IMR-90 (cell line): Measurements from ENCODE around the gene NDRG4. TPM values are rescaled to one million over a fixed set of nuclear protein-coding genes. Genes with fewer than 3 reads are reported as not detected.

Source experiments
- ATAC-seq: fragments of 200-7000 bp; cut with Tn5 transposase; 2 replicates; pipeline ENCODE4 v1.9.1; 2020; ENCODE audit warnings: low read depth, mild to moderate bottlenecking, moderate library complexity
- BruUV-seq: library from RNA; stranded (reverse); fragments of 400-500 nt; replicated peaks from 2 replicates; lab custom pipeline; 2021; lab: Mats Ljungman, UMichigan
- CTCF ChIA-PET: fragments of 300-600 bp; formaldehyde crosslinking; extraction: SDS; loops from one replicate; lab custom pipeline; 2021; ENCODE audit warnings: antibody characterized with exemption; lab: Yijun Ruan, JAX
- POLR2A ChIA-PET: fragments of 300-600 bp; sonication (Branson Sonifier 250); formaldehyde crosslinking; loops from one replicate; lab custom pipeline; 2022; ENCODE audit warnings: antibody characterized with exemption; ENCODE audit not compliant: unreplicated experiment; lab: Charles Lee
- DNase-seq: peaks from one replicate; pipeline ENCODE4 v3.0.0; 2013
- H2AFZ ChIP-seq: replicated peaks from 2 replicates; pipeline ENCODE3; 2013; ENCODE audit warnings: low read length, mild to moderate bottlenecking; ENCODE audit not compliant: poor library complexity
- H2AK5ac ChIP-seq: 2 replicates; pipeline ENCODE4 v1.6.1; 2013; ENCODE audit warnings: low read depth, low read length, inconsistent platforms
- H2AK9ac ChIP-seq: replicated peaks from 2 replicates; pipeline ENCODE3; 2013; ENCODE audit warnings: mild to moderate bottlenecking, low read depth, low read length, moderate library complexity; ENCODE audit not compliant: poor library complexity
- H2BK120ac ChIP-seq: 2 replicates; pipeline ENCODE4 v1.6.1; 2013; ENCODE audit warnings: low read depth, low read length, inconsistent platforms
- H2BK15ac ChIP-seq: 3 replicates; pipeline ENCODE4 v1.6.1; 2013; ENCODE audit warnings: low read depth, low read length, inconsistent platforms
- H2BK20ac ChIP-seq: 2 replicates; pipeline ENCODE4 v1.6.1; 2013; ENCODE audit warnings: low read depth, mild to moderate bottlenecking, inconsistent platforms, low read length, moderate library complexity
- H2BK5ac ChIP-seq: 2 replicates; pipeline ENCODE4 v1.6.1; 2013; ENCODE audit warnings: mild to moderate bottlenecking, low read depth, low read length, inconsistent platforms; ENCODE audit not compliant: poor library complexity, severe bottlenecking
- H3K14ac ChIP-seq: replicated peaks from 2 replicates; pipeline ENCODE4 v1.6.1; 2013; ENCODE audit warnings: low read depth, low read length, inconsistent platforms
- H3K18ac ChIP-seq: 2 replicates; pipeline ENCODE4 v1.6.1; 2013; ENCODE audit warnings: low read depth, low read length, control low read depth
- H3K23ac ChIP-seq: 2 replicates; pipeline ENCODE4 v1.6.1; 2013; ENCODE audit warnings: low read depth, low read length, inconsistent platforms
- H3K27ac ChIP-seq: 2 replicates; pipeline ENCODE4 v1.5.1; 2013; ENCODE audit warnings: mild to moderate bottlenecking, control low read depth, low read length; ENCODE audit not compliant: insufficient read depth
- H3K27me3 ChIP-seq: 2 replicates; pipeline ENCODE4 v1.6.1; 2013; ENCODE audit warnings: low read length; ENCODE audit not compliant: control insufficient read depth, insufficient read depth
- H3K36me3 ChIP-seq: 2 replicates; pipeline ENCODE4 v1.6.1; 2013; ENCODE audit warnings: low read length, mixed read lengths; ENCODE audit not compliant: control insufficient read depth, insufficient read depth
- H3K4ac ChIP-seq: 2 replicates; pipeline ENCODE4 v1.6.1; 2013; ENCODE audit warnings: low read depth, low read length, inconsistent platforms
- H3K4me1 ChIP-seq: 2 replicates; pipeline ENCODE4 v1.6.1; 2013; ENCODE audit warnings: low read length, mixed read lengths; ENCODE audit not compliant: control insufficient read depth, insufficient read depth
- H3K4me2 ChIP-seq: 2 replicates; pipeline ENCODE4 v1.6.1; 2013; ENCODE audit warnings: low read depth, mild to moderate bottlenecking, control low read depth, low read length, moderate library complexity
- H3K4me3 ChIP-seq: 2 replicates; pipeline ENCODE4 v1.5.1; 2013; ENCODE audit warnings: low read depth, mild to moderate bottlenecking, control low read depth, low read length, moderate library complexity; ENCODE audit not compliant: insufficient read depth
- H3K56ac ChIP-seq: 2 replicates; pipeline ENCODE4 v1.6.1; 2013; ENCODE audit warnings: low read length, inconsistent platforms; ENCODE audit not compliant: insufficient read depth; ENCODE audit errors: extremely low read depth
- H3K79me1 ChIP-seq, 2 experiments: 2 replicates each; pipeline ENCODE4 v1.6.1; 2013; ENCODE audit warnings: low read length in 2 of 2, inconsistent platforms in 1 of 2, low read depth in 1 of 2
- H3K9ac ChIP-seq: 2 replicates; pipeline ENCODE4 v1.6.1; 2013; ENCODE audit warnings: low read depth, low read length, control low read depth
- H3K9me1 ChIP-seq: 2 replicates; pipeline ENCODE4 v1.6.1; 2013; ENCODE audit warnings: low read length, inconsistent platforms; ENCODE audit not compliant: insufficient read depth
- H3K9me3 ChIP-seq: 2 replicates; pipeline ENCODE4 v1.6.1; 2013; ENCODE audit warnings: low read length; ENCODE audit not compliant: control insufficient read depth, insufficient read depth
- H4K20me1 ChIP-seq: 2 replicates; pipeline ENCODE4 v1.6.1; 2013; ENCODE audit warnings: low read length, inconsistent platforms; ENCODE audit not compliant: insufficient read depth
- H4K5ac ChIP-seq: 2 replicates; pipeline ENCODE4 v1.6.1; 2013; ENCODE audit warnings: mild to moderate bottlenecking, low read depth, low read length, control low read depth
- H4K8ac ChIP-seq, 2 experiments: 2 replicates each; pipeline ENCODE4 v1.6.1; 2013; ENCODE audit warnings: low read depth in 2 of 2, low read length in 2 of 2, control low read depth in 1 of 2, inconsistent platforms in 1 of 2
- H4K91ac ChIP-seq: 2 replicates; pipeline ENCODE4 v1.6.1; 2013; ENCODE audit warnings: low read depth, low read length, inconsistent platforms; ENCODE audit not compliant: insufficient read depth
- CEBPB ChIP-seq: IDR thresholded peaks from 2 replicates; pipeline ENCODE4 v1.6.1; 2012; ENCODE audit warnings: low read depth, low read length, improper control_type of control experiment
- CHD1 ChIP-seq: IDR thresholded peaks from 2 replicates; pipeline ENCODE4 v1.6.1; 2012; ENCODE audit warnings: low read depth, low read length, improper control_type of control experiment
- ELK1 ChIP-seq: fragments of 150-350 bp; IDR thresholded peaks from 2 replicates; pipeline ENCODE4 v1.6.1; 2016; ENCODE audit warnings: low read depth, mild to moderate bottlenecking, low read length, moderate library complexity, borderline replicate concordance
- FOS ChIP-seq: fragments of 150-350 bp; IDR thresholded peaks from 2 replicates; pipeline ENCODE4 v1.6.1; 2016; ENCODE audit warnings: low read depth, low read length
- MAFK ChIP-seq: IDR thresholded peaks from 2 replicates; pipeline ENCODE4 v1.6.1; 2012; ENCODE audit warnings: low read depth, low read length, improper control_type of control experiment
- MAZ ChIP-seq: IDR thresholded peaks from 2 replicates; pipeline ENCODE4 v1.6.1; 2012; ENCODE audit warnings: low read depth, mild to moderate bottlenecking, low read length, improper control_type of control experiment, moderate library complexity, borderline replicate concordance
- NFE2L2 ChIP-seq: fragments of 150-350 bp; IDR thresholded peaks from 2 replicates; pipeline ENCODE4 v1.6.1; 2016; ENCODE audit warnings: low read depth, mild to moderate bottlenecking, low read length
- RAD21 ChIP-seq: IDR thresholded peaks from 2 replicates; pipeline ENCODE4 v1.6.1; 2012; ENCODE audit warnings: low read length, improper control_type of control experiment
- RCOR1 ChIP-seq: IDR thresholded peaks from 2 replicates; pipeline ENCODE4 v1.6.1; 2012; ENCODE audit warnings: mild to moderate bottlenecking, low read length, improper control_type of control experiment; ENCODE audit not compliant: insufficient replicate concordance
- RFX5 ChIP-seq: IDR thresholded peaks from 2 replicates; pipeline ENCODE4 v1.8.0; 2012; ENCODE audit warnings: low read depth, mild to moderate bottlenecking, low read length, moderate library complexity
- SMC3 ChIP-seq: fragments of 150-350 bp; IDR thresholded peaks from 2 replicates; pipeline ENCODE4 v1.6.1; 2016; ENCODE audit warnings: low read depth, mild to moderate bottlenecking, antibody characterized with exemption, low read length, moderate library complexity
- WGBS, 2 experiments: methylation state at CpG; one replicate each; pipeline versions ENCODE4 v1.1.5 to v1.1.7; 2013; ENCODE audit warnings: missing lambda C conversion rate in 2 of 2; ENCODE audit not compliant: insufficient read length in 1 of 2; ENCODE audit errors: extremely low coverage in 2 of 2; 5-methylcytosine and 5-hydroxymethylcytosine counted together
- dilution Hi-C: fragments of 300-500 bp; cut with HindIII; formaldehyde crosslinking; loops from one replicate; pipeline ENCODE4 v1.14.3; 2018; ENCODE audit warnings: low sequenced_read_pairs; ENCODE audit not compliant: unreplicated experiment
- in situ Hi-C: fragments of 300-500 bp; cut with MboI; formaldehyde crosslinking; loops from 3 replicates; pipeline ENCODE4 v1.14.3; 2019; ENCODE audit warnings: low sequenced_read_pairs, inconsistent platforms, mixed read lengths
- intact Hi-C: fragments of 100-400 bp; cut with micrococcal nuclease; formaldehyde crosslinking; loops from 2 replicates; pipeline ENCODE4 v1.10.0; 2022
- polyA plus RNA-seq, 3 experiments: library from polyadenylated mRNA; depleted of rRNA; stranded (reverse); fragments of >200 nt; gene quantifications; 2 replicates each; pipeline ENCODE4 v1.2.3, GENCODE V29; 2012; ENCODE audit warnings: low replicate concordance in 1 of 3
- total RNA-seq: library from RNA; depleted of rRNA; stranded (reverse); fragments of >200 nt; gene quantifications from 2 replicates; pipeline ENCODE4 v1.2.3, GENCODE V29; 2012

NDRG4 gene
- total and polyA plus RNA-seq, 2 of the 4 experiments (the other 2 are of a cell fraction) = 10.9 to 23.5 TPM

DNA sequence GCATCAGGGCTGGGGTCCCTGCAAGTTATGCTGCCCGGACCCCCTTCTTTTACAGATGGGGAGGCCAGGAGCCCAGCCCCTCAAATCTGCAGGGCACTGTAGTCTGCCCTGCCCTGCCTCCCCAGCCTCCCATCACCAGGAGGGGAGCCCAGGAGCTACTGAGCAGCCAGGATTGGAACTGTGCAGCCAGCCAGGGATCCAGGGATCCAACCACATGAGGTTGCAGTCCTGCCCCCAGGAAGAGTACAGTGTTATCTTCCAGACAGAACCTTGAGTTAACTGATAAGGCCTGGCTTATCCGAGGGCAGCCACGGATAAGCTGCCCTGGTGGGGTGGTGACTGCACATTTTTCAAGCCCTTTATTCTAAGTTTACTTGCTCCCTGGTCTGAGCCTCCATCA, 11.4 kb upstream of the NDRG4 start:
- Histone ChIP-seq H2BK20ac (no peak overlapping the region), H4K20me1 (no peaks in the 10 kb centered on the region), H3K9ac (no peak overlapping the region), H2BK15ac (no peak overlapping the region), H3K27ac (no peak overlapping the region), H2BK120ac (no peak overlapping the region), H3K18ac (no peak overlapping the region), H3K9me3 (no peaks in the 10 kb centered on the region), H2AFZ (peak overlapping the region; percentile 51), H3K79me1 (no peaks in the 10 kb centered on the region), H3K4me2 (no peak overlapping the region), H2AK5ac (no peak overlapping the region), H3K36me3 (no peaks in the 10 kb centered on the region), H3K27me3 (peaks cover 12% of the 10 kb centered on the region), H4K91ac (no peak overlapping the region), H4K5ac (no peak overlapping the region), H3K4ac (no peak overlapping the region), H3K9me1 (no peaks in the 10 kb centered on the region), H4K8ac (no peak overlapping the region), H3K23ac (no peak overlapping the region), H2BK5ac (no peak overlapping the region), H3K4me3 (no peak overlapping the region), H2AK9ac (no peak overlapping the region), H3K56ac (no peak overlapping the region), H3K4me1 (no peaks in the 10 kb centered on the region), H3K14ac (no peak overlapping the region)
- dilution Hi-C loops = no loop called here
- TF ChIP-seq RAD21 = no peak
- TF ChIP-seq CEBPB = no peak
- no peak for TF ChIP-seq MAZ
- no peak for TF ChIP-seq CHD1
- TF ChIP-seq ELK1 = no peak
- no peak for TF ChIP-seq RFX5
- no peak for TF ChIP-seq RCOR1
- TF ChIP-seq MAFK = no peak
- TF ChIP-seq NFE2L2 = no peak
- TF ChIP-seq SMC3 = no peak
- no peak for TF ChIP-seq FOS
- POLR2A ChIA-PET = no interaction called here
- in situ Hi-C loops = no loop called here
- 0% methylated on average over 2 of the region's 3 CpGs; no CpG with 5 or more reads in 1 of the 2 experiments for WGBS, 2 experiments
- ATAC-seq (no peak), DNase-seq (no peak)
- CTCF ChIA-PET = interaction anchor here (0.8 to 2.5 kb wide), 5 partner anchors 11 to 268 kb away, joined by 3 to 39 read pairs (median 3); partner anchors contain the start of gene NDRG4
- intact Hi-C loops = loop anchor here (5.0 kb wide), 1 partner anchor 291 kb away; the partner anchor contains the start of gene CSNK2A2
- BruUV-seq = no TSS peak
